NCI-H748 (cell line): ENCODE results near the gene CPOX.
"Not testable (repeated sequence)": the region's sequence is repeated elsewhere in the genome, so short reads cannot be mapped to it uniquely, and the experiment has no call there.

ENCODE experiments used
- DNase-seq: peaks from one replicate; lab custom pipeline; 2025; ENCODE audit not compliant: unreplicated experiment; lab: John Stamatoyannopoulos, UW

Gene CPOX

DNA sequence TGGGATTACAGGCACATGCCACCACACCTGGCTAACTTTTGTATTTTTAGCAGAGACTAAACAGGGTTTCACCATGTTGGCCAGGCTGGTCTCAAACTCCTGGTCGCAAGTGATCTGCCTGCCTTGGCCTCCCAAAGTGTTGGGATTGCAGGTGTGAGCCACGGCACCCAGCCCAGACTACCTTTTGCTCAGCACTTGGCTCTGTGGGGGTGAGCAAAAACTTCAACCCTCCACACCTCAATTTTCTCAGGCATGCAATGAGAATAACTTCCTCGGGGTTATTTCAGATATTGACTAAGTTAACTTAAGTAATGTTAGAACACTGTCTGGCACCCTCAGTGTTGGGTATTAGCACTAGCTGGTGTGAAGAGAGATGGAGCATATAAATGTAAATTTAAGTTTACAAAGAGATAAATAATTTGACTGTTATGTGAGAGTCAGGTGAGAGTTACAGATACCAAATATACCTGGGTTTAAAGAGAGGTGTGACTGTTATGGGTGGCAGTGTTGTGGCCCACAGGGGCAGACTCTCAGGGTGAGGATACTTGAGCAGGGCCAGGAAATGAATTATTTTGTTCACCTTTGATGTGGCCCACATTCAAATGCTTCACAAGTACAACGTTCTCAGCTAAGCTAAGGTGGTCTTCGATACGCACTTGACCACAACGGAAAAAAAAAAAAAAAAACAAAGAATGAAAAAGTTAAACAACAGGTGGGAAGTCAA lies 29.0 kb downstream of the CPOX start:
- no peak for DNase-seq

DNA sequence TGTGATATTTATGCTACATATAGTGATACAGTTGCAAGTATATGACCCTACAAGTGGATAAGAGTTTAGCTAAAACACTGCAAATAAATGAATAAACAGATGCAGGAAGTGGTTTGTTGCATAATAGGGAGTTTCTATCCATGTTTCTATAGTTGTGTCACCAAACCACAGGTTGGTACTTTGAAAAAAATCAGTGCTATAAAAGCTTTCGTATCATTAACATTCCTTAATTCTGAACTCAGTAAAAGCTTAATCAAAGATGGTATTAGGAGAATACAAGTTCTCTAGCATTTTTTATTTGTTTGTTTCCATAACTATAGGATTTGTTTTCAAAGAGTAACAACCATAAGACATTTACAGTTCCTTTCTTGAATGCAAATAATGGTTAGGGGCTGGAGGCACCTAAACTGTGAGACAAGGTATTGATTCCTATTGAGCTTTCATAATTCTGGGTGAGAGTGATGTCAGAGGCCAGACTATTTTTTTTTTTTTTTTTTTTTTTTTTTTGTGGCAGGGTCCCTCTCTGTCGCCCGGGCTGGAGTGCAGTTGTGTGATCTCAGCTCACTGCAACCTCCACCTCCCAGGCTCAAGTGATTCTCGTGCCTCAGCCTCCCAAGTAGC lies 29.6 kb downstream of the CPOX start:
- no peak for DNase-seq

DNA sequence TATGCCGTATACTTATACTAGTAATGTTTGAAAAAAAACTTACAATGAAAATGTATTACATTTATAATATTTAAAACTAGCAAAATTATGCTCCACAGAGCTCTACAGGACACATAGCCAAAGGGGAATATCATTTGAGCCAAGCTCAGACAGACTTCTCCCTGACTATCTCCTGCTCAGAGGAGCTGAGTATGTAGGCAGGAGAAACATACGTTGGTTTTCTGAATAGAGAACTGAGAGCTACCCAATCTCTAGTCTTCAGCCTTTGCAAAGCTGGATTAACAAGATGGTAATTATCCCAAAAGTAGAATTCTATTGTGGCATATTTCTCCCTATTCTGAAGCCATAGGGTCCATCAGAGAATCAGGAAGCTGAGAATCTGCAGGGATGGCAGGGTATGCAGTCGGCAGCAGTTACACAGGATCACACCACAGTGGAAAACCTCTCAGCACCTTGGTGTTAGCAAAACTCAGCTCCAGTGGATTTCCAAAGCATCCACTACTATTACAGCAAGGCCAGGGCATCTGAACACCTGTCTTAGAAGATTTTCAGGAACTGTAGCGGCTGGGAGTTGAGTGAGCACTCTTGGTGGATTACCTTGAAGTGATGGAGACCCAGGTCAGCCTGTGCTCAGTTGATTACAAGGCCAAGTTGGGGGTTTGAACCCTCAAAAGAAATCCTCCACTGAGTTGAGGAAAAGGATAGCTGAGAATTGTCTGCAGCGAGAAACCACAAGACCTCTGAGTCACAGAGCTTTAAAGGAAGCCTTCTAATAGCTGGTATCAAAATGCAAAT lies 31.5 kb downstream of the CPOX start:
- no peak for DNase-seq

- no peak for DNase-seq
Observed at GRCh38 chr3:98560911-98561310, 32.5 kb downstream of the CPOX start.

DNA sequence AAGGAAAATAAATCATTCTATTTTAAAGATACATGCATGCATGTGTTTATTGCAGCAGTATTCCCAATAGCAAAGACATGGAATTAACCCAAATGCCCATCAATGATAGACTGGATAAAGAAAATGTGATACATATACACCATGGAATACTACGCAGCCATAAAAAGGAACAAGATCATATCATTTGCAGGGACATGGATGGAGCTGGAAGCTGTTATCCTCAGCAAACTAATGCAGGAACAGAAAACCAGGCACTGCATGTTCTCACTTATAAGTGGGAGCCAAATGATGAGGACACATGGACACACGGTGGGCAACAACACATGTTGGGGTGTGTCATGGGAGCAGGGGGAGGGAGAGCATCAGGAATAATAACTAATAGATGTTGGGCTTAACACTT lies 33.6 kb downstream of the CPOX start:
- not testable (repeated sequence) for DNase-seq

DNA sequence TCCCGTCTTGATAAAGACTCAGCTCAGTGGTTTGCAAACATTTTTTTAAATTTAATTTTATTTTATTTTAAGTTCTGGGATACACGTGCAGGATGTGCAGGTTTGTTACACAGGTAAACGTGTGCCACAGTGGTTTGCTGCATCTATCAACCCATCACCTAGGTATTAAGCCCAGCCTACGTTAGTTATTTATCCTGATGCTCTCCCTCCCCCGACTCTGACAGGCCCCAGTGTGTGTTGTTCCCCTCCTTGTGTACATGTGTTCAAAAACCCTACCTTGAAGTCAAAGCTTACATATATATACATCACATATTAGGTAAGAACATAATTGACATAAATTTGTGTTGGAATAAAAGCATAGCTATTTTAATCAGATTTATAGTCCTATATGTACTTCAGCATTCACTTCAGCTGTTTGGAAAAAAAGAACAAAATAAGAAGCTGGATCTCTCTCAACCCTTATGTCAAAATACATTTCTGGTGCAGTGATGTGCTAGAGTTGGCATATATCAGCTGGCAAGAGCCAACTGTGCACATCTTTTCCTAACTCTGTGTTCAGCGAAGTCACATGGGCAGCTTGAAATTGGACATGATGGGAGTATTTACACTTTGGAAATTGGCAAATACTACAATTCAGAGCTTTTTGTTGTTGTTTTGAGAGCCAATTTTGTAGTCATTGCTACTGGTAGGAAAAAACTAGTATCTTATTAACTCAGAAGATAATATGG lies 35.1 kb downstream of the CPOX start:
- DNase-seq = no peak

- no peak for DNase-seq
Observed at GRCh38 chr3:98557324-98558010, 35.9 kb downstream of the CPOX start.

DNA sequence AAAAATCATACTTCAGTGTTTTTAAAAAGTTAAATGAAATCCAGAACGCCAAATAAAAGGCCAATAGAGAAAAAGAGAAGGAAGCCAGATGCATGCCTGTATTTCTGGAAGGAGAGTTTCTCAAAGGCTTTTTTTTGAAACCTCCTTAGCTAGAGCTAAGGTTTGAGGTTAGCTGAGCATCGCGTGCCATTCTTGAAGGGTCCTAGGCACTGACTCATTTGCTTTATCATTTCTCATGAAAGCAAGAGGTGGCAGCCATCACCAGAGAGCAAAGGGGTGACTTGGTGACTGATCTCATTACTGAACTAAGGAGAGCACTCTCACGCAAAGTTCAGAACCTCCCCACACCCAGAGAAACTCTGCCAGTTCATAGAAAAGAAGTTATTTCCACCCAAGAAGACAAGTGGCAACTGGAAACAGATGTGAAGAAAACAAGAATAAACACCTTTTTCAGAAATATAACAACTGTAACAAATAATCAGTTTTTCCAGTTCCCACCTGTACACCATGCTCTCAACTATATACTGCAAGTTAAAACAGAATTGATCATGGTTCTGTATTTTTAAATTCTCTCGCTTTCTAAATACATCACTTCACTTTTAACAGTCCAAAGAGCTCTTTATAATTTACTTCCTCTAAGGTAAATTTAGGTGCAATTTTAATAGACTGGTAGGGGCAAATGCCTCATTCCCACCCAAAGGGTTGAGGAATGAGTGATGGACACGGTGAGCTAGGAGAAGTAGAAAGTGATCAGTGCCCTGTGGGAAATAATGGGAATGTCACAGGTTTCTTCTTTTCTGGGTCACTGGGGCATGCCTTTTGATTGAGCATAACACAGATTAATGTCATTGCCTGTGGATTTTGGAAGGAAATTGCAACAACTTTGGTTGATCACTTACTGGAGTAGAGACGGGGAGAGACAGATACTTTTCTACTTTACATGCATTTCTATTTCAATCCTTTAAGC lies 37.0 kb downstream of the CPOX start:
- no peak for DNase-seq

DNA sequence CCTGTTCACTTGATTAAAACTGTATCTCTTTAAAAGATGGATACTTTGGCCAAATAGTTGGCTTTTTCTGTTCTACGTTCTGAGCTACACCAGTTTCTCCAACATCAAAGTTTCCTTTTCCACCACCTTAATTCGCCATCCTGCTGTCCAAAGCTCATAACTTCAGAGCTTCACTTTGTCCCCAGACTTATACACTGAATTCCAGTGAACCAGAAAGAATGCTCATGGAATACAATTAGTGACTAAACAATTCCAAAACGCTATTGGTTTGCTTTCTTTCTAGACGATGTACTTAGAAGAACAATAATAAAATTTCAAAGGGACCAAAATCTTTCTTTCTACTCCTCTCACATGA lies 38.4 kb downstream of the CPOX start:
- DNase-seq = no peak

DNA sequence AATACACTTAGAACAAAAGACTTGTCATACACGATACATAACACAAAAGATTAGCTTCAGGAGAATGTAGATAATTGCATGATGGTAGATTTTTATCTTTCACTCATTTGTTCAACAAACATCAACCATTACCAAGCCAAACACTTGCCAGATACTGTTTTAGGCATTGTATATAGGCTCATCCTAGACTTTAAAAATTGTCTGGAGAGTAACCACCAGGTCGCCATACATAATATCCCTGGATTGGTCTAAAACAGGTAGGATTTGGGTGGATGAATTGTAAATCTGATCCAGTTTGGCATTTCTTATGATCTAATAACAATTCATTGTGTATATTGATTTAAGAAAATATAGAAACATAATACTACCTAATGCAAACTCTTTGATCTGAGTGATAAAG lies 38.8 kb downstream of the CPOX start:
- no peak for DNase-seq

- no peak for DNase-seq
Observed at GRCh38 chr3:98553753-98554152, 39.7 kb downstream of the CPOX start.

DNA sequence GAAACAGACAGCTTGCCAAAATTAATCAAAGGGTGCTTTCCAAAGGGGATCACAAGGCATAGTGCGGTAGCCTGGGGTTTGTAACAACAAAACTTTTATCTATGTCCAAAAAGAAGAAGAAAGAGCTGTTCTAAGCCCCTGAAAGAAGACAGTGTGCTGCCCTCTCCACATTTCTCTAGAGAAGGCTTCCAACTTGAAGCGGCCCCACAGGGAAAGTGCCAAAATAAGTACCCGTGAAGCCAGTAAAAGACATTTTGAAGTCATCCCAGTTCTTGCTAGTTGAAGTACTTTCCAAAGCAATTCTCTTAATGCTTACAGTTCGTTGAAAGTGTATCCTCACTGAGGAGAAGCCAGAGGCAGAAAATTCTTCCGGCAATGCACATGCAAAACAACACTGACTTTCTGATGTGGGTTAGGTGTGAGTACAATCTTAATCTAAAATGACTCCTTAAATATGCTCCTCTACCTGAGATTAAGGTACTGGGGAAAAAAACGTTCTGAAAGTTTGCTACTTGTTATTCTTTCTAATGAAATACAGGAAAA lies 40.3 kb downstream of the CPOX start:
- DNase-seq = no peak

GRCh38 chr3:98552232-98553020 lies 41.0 kb downstream of the CPOX start:
- no peak for DNase-seq

DNA sequence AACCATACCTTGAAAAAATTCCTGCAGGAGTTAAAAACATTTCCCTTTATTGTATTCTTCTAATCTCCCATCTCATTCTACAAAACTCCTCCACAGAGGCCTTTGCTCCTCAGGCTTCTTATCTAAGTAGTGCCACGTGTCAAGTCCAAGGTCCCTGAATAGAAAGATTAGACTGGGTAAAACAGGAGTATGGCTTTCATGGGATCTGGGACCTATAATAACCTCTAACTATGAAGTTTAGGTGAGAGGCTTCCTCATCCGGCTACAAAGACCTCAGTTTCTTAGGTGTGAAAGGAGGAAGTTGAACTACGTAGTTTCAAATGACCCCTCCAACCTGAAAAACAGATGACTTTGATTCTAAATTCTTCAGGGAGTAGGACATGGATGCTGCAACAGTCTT lies 41.7 kb downstream of the CPOX start:
- no peak for DNase-seq

- DNase-seq = no peak
Observed at GRCh38 chr3:98551236-98551635, 42.2 kb downstream of the CPOX start.

DNA sequence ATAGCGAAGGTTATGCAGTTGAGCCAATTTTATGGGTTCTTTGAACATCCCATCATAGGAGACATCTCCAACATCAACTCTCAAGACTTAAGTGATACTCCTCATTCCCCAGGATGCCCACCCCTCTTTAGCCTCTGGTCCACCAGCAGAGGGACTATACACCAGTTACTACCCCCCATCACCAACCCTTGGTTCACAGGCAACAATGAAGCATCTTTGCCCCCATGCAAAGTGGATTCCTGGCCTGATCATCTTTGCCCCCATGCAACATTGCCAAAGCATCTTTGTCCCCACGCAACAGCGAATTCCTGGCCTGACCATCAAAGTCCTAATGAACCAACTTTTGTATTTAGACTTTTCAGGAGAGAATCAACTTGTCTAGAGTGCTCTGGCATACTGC lies 42.6 kb downstream of the CPOX start:
- no peak for DNase-seq

- DNase-seq = no peak
Observed at GRCh38 chr3:98548544-98548943, 44.9 kb downstream of the CPOX start.

GRCh38 chr3:98545940-98546339 lies 47.5 kb downstream of the CPOX start:
- DNase-seq = no peak

DNA sequence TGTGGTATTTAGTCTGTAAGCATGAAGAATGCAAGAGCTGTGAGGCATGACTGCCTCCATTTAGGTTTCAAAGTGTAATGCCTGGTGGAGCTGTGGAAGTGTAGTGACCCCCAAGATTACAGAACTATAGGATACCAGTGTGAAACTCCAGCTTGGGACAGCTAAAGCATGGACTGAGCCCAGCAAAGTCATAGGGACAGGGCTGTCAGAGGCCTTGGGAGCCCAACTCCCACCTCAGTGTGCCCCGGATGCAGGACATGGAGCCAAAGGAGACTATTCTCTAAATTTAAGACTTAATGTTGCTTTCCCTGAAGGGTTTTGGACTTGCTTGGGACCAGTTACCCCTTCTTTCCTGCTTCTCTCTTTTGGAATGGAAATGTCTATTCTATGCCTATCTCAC lies 50.8 kb downstream of the CPOX start:
- DNase-seq = no peak
